Right atrium auricular region (tissue), 2 donors: ENCODE results near the gene CACNA2D3. TPM values are rescaled to one million over a fixed set of nuclear protein-coding genes. Genes with fewer than 3 reads are reported as not detected.

Experiments used
- DNase-seq: peaks from one replicate; pipeline ENCODE4 v3.0.0-alpha.2; 2019; ENCODE audit warnings: low spot score
- H3K27ac ChIP-seq, 2 donors: fragments of 200-600 bp; sonication (generic); 1 replicate in 1 of 2; 2 replicates in 1 of 2; pipeline ENCODE4 v1.5.1; 2016 to 2019
- H3K27me3 ChIP-seq, 2 donors: fragments of 200-600 bp; sonication (generic); one replicate each; pipeline versions ENCODE4 v1.5.1 to v1.6.0; 2017 to 2019
- H3K36me3 ChIP-seq: fragments of 200-600 bp; sonication (generic); one replicate; pipeline ENCODE4 v1.5.1; 2016
- H3K4me1 ChIP-seq, 2 donors: fragments of 200-600 bp; sonication (generic); one replicate each; pipeline versions ENCODE4 v1.5.1 to v1.6.0; 2017 to 2019
- H3K4me3 ChIP-seq, 2 donors: fragments of 200-600 bp; sonication (generic); 1 replicate in 1 of 2; 2 replicates in 1 of 2; pipeline ENCODE4 v1.5.1; 2017 to 2019; ENCODE audit warnings: mild to moderate bottlenecking in 1 of 2, moderate library complexity in 1 of 2
- H3K9me3 ChIP-seq, 2 donors: fragments of 200-600 bp; sonication (generic); one replicate each; pipeline ENCODE4 v1.5.1; 2019
- CTCF ChIP-seq, 2 donors: fragments of 200-600 bp; sonication (generic); IDR thresholded peaks; one replicate each; pipeline ENCODE4 v1.5.1; 2019; ENCODE audit warnings: antibody characterized with exemption in 2 of 2
- total RNA-seq, 2 donors: library from RNA; depleted of rRNA; stranded (reverse); fragments of >200 nt; gene quantifications; one replicate each; pipeline ENCODE4 v1.1.0, GENCODE V29; 2016

The CACNA2D3 gene
- total RNA-seq, 2 donors from 2014 or later = 10.9 to 17.2 TPM

- Histone ChIP-seq H3K4me3 (no peak overlapping the region), H3K36me3 (no peaks in the 10 kb centered on the region), H3K27me3 (no peaks in the 10 kb centered on the region), H3K27ac (no peak overlapping the region), H3K9me3 (no peaks in the 10 kb centered on the region), H3K4me1 (peaks cover 0 to 21% of the 10 kb centered on the region in 2 donors)
- no peak for DNase-seq
- no peak for TF ChIP-seq CTCF (IDR thresholded peaks at IDR 0.05)
Measured at GRCh38 chr3:54349691-54350090, 227.3 kb downstream of the CACNA2D3 start.

DNA sequence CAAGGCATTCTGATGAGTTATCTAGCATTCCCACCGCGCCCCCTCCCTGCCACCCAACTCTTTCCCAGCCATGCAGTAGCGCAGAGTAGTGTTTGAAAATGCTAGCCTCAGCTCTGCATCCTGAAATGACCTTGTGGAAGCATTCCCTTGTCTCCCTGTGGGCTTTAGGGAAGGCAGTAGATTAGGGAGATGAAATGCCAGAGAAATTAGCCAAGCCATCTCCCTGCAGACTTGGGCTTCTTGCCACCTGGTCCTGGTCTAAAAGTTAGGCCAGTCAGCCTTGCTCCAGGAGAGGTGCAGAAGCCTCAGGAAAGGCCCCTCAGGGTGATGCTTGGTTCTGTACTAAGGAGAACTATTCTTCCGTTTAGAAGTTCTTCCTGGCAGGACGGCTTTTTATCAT lies 231.2 kb downstream of the CACNA2D3 start:
- no peaks in the 10 kb centered on the region for H3K36me3 ChIP-seq
- H3K9me3 ChIP-seq = no peaks in the 10 kb centered on the region
- no peaks in the 10 kb centered on the region for H3K27me3 ChIP-seq
- no peak overlapping the region for H3K4me3 ChIP-seq
- no peak overlapping the region for H3K27ac ChIP-seq
- TF ChIP-seq CTCF (IDR thresholded peaks at IDR 0.05) = no peak
- no peak for DNase-seq
- peaks cover 0 to 48% of the 10 kb centered on the region in 2 donors for H3K4me1 ChIP-seq

DNA sequence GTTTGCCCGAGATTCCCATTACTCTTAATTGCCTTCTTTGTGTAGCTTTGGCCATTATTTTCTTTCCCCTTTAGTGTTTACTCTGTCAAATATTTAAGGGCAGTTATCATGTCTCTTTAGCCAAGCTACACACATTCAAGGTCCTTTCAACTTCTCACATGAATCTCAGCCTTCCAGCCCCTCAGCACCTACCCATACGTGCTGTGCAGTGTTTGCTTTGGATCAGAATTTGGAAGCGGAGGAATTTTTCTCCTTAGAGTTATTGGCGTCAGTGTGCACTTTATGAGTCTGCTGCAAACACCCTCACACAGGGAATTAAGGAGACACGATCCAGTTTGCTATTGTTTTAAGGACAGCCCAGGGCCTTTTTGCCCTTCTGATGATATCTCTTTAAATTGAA lies 231.6 kb downstream of the CACNA2D3 start:
- DNase-seq = no peak
- Histone ChIP-seq H3K4me3 (no peak overlapping the region), H3K9me3 (no peaks in the 10 kb centered on the region), H3K27ac (no peak overlapping the region), H3K4me1 (peaks cover 0 to 50% of the 10 kb centered on the region in 2 donors), H3K36me3 (no peaks in the 10 kb centered on the region), H3K27me3 (no peaks in the 10 kb centered on the region)
- TF ChIP-seq CTCF (IDR thresholded peaks at IDR 0.05) = no peak

DNA sequence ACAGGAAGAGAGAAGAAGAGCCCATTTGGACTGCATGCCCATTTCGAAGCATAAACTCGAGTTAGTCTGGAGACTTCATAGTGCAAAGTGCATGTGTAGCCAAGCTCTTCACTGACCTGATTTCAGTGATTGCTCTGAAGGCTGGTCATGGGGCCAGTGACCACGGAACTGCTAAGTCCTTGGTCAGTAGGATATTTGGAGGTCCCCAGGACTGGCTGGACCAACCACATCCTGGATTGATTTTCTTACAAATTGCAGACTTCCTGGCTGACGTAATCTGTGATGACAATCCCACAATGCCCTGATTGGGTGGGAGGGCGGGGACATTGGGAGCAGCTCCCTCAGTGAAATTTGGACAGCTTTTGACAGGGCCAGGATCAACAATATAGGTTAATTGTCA lies 233.4 kb downstream of the CACNA2D3 start:
- no peak overlapping the region for H3K4me3 ChIP-seq

GRCh38 chr3:54356261-54357045 lies 234.1 kb downstream of the CACNA2D3 start:
- H3K9me3 ChIP-seq = no peaks in the 10 kb centered on the region
- H3K4me1 ChIP-seq = peaks cover 0 to 70% of the 10 kb centered on the region in 2 donors
- no peak for TF ChIP-seq CTCF (IDR thresholded peaks at IDR 0.05)

More for the DNA sequence above, 233.4 kb downstream of the CACNA2D3 start:
- no peaks in the 10 kb centered on the region for H3K9me3 ChIP-seq
- no peaks in the 10 kb centered on the region for H3K36me3 ChIP-seq
- H3K4me1 ChIP-seq = peaks cover 0 to 63% of the 10 kb centered on the region in 2 donors
- no peak for TF ChIP-seq CTCF (IDR thresholded peaks at IDR 0.05)
- no peaks in the 10 kb centered on the region for H3K27me3 ChIP-seq
- H3K27ac ChIP-seq = peak overlapping the region in 1 of 2 donors; percentile 53
- no peak for DNase-seq

More at GRCh38 chr3:54356261-54357045, 234.1 kb downstream of the CACNA2D3 start:
- DNase-seq = no peak
- H3K27me3 ChIP-seq = no peaks in the 10 kb centered on the region
- peak overlapping the region in 1 of 2 donors; percentile 53 for H3K27ac ChIP-seq
- no peak overlapping the region for H3K4me3 ChIP-seq
- no peaks in the 10 kb centered on the region for H3K36me3 ChIP-seq
